ENCODE data around the gene CHRNB4. TPM values are rescaled to one million over a fixed set of nuclear protein-coding genes. Genes with fewer than 3 reads are reported as not detected.

CHRNB4 gene
- total and polyA plus RNA-seq, 2 donors (not counting 1 experiment from before 2014, with no cell fraction given): not detected

GRCh38 chr15:78682693-78683410, 41.8 kb upstream of the CHRNB4 start:
- Histone ChIP-seq H3K9ac (ENCODE audit: low read length) (no peak overlapping the region), H3K4me2 (replicated peaks; ENCODE audit: low read depth, low read length, poor library complexity, severe bottlenecking) (no peak overlapping the region), H3K27ac (ENCODE audit: low read length in 2 of 2) (no peak overlapping the region), H3K36me3 (replicated peaks in 1 of 2; ENCODE audit: control extremely low read depth in 1 of 2, control insufficient read depth in 1 of 2, extremely low read depth in 1 of 2, insufficient read depth in 2 of 2, low read length in 1 of 2) (no peaks in the 10 kb centered on the region), H3K9me3 (ENCODE audit: control extremely low read depth in 1 of 3, control insufficient read depth in 2 of 3, insufficient read depth in 1 of 3, low read length in 2 of 3) (no peaks in the 10 kb centered on the region), H3K4me1 (ENCODE audit: control insufficient read depth in 2 of 2, insufficient read depth in 2 of 2, low read length in 2 of 2) (no peaks in the 10 kb centered on the region), H3K27me3 (replicated peaks in 1 of 4; ENCODE audit: control extremely low read depth in 1 of 4, control insufficient read depth in 3 of 4, insufficient read depth in 4 of 4, low read length in 3 of 4) (peaks cover 0 to 3% (median 0%) of the 10 kb centered on the region in 4 experiments), H4K20me1 (ENCODE audit: control insufficient read depth, insufficient read depth, low read length, poor library complexity, severe bottlenecking) (no peaks in the 10 kb centered on the region), H3K79me2 (ENCODE audit: control insufficient read depth, insufficient read depth, low read length) (no peaks in the 10 kb centered on the region), H2AFZ (ENCODE audit: insufficient read depth, low read depth, low read length, poor library complexity, severe bottlenecking) (no peak overlapping the region), H3K4me3 (ENCODE audit: control extremely low read depth in 1 of 5, extremely low read depth in 1 of 5, insufficient read depth in 1 of 5, low read depth in 2 of 5, low read length in 4 of 5) (no peak overlapping the region)
- Mint-ChIP-seq H3K27ac (no peak overlapping the region), H3K9me3 (ENCODE audit: insufficient read depth) (no peaks in the 10 kb centered on the region), H3K4me1 (no peaks in the 10 kb centered on the region), H3K4me3 (no peak overlapping the region), H3K27me3 (peaks cover 19% of the 10 kb centered on the region)
- TF ChIP-seq EZH2 (IDR thresholded peaks at IDR 0.05; ENCODE audit: borderline replicate concordance, insufficient read depth, low read depth, low read length, poor library complexity, severe bottlenecking): no peak
- TF ChIP-seq, protein P1, sequence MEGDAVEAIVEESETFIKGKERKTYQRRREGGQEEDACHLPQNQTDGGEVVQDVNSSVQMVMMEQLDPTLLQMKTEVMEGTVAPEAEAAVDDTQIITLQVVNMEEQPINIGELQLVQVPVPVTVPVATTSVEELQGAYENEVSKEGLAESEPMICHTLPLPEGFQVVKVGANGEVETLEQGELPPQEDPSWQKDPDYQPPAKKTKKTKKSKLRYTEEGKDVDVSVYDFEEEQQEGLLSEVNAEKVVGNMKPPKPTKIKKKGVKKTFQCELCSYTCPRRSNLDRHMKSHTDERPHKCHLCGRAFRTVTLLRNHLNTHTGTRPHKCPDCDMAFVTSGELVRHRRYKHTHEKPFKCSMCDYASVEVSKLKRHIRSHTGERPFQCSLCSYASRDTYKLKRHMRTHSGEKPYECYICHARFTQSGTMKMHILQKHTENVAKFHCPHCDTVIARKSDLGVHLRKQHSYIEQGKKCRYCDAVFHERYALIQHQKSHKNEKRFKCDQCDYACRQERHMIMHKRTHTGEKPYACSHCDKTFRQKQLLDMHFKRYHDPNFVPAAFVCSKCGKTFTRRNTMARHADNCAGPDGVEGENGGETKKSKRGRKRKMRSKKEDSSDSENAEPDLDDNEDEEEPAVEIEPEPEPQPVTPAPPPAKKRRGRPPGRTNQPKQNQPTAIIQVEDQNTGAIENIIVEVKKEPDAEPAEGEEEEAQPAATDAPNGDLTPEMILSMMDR (IDR thresholded peaks at IDR 0.05): no peak
- no peak for ATAC-seq (ENCODE audit: low read depth)
- CTCF ChIA-PET: interaction anchor here (0.5 kb wide), 1 partner anchor 85 kb away, joined by 5 read pairs; no protein-coding TSS in a partner anchor
- WGBS (ENCODE audit: insufficient coverage): 94% methylated on average over 12 of the region's 12 CpGs
- no peak for DNase-seq
- intact Hi-C loops (cut with micrococcal nuclease): no loop called here
- POLR2A ChIA-PET: interaction anchor here (0.5 kb wide), 1 partner anchor 178 kb away, joined by 5 read pairs; no protein-coding TSS in a partner anchor

- 50% methylated on average over 2 of the region's 5 CpGs for WGBS (ENCODE audit: insufficient coverage)
- no peak for DNase-seq
- H3K27me3 Mint-ChIP-seq: peaks cover 14% of the 10 kb centered on the region
Measured at GRCh38 chr15:78682004-78682651, 41.1 kb upstream of the CHRNB4 start.

More at GRCh38 chr15:78682004-78682651, 41.1 kb upstream of the CHRNB4 start:
- intact Hi-C loops (cut with micrococcal nuclease): no loop called here
- H3K9ac ChIP-seq (ENCODE audit: low read length): no peak overlapping the region
- no peaks in the 10 kb centered on the region for H3K4me1 ChIP-seq (ENCODE audit: control insufficient read depth in 2 of 2, insufficient read depth in 2 of 2, low read length in 2 of 2)
- H3K27me3 ChIP-seq (replicated peaks in 1 of 4; ENCODE audit: control extremely low read depth in 1 of 4, control insufficient read depth in 3 of 4, insufficient read depth in 4 of 4, low read length in 3 of 4): peaks cover 0 to 3% (median 0%) of the 10 kb centered on the region in 4 experiments
- H3K9me3 Mint-ChIP-seq (ENCODE audit: insufficient read depth): no peaks in the 10 kb centered on the region
- no peaks in the 10 kb centered on the region for H3K9me3 ChIP-seq (ENCODE audit: control extremely low read depth in 1 of 3, control insufficient read depth in 2 of 3, insufficient read depth in 1 of 3, low read length in 2 of 3)
- H3K4me1 Mint-ChIP-seq: no peaks in the 10 kb centered on the region
- no peaks in the 10 kb centered on the region for H3K79me2 ChIP-seq (ENCODE audit: control insufficient read depth, insufficient read depth, low read length)
- no peak for ATAC-seq (ENCODE audit: low read depth)
- no peak overlapping the region for H3K27ac ChIP-seq (ENCODE audit: low read length in 2 of 2)
- H3K4me2 ChIP-seq (replicated peaks; ENCODE audit: low read depth, low read length, poor library complexity, severe bottlenecking): no peak overlapping the region
- H3K4me3 Mint-ChIP-seq: no peak overlapping the region
- H2AFZ ChIP-seq (ENCODE audit: insufficient read depth, low read depth, low read length, poor library complexity, severe bottlenecking): no peak overlapping the region
- ChIA-PET POLR2A (no interaction called here), CTCF (interaction anchor here (0.5 kb wide), 1 partner anchor 84 kb away, joined by 5 read pairs; no protein-coding TSS in a partner anchor)
- no peaks in the 10 kb centered on the region for H3K36me3 ChIP-seq (replicated peaks in 1 of 2; ENCODE audit: control extremely low read depth in 1 of 2, control insufficient read depth in 1 of 2, extremely low read depth in 1 of 2, insufficient read depth in 2 of 2, low read length in 1 of 2)
- no peaks in the 10 kb centered on the region for H4K20me1 ChIP-seq (ENCODE audit: control insufficient read depth, insufficient read depth, low read length, poor library complexity, severe bottlenecking)
- no peak overlapping the region for H3K27ac Mint-ChIP-seq
- TF ChIP-seq, protein P1 (IDR thresholded peaks at IDR 0.05): no peak
- no peak for TF ChIP-seq EZH2 (IDR thresholded peaks at IDR 0.05; ENCODE audit: borderline replicate concordance, insufficient read depth, low read depth, low read length, poor library complexity, severe bottlenecking)
- no peak overlapping the region for H3K4me3 ChIP-seq (ENCODE audit: control extremely low read depth in 1 of 5, extremely low read depth in 1 of 5, insufficient read depth in 1 of 5, low read depth in 2 of 5, low read length in 4 of 5)
